Thoracic aorta (tissue), 2 donors: ENCODE results near the gene SYNGR1. TPM values are rescaled to one million over a fixed set of nuclear protein-coding genes. Genes with fewer than 3 reads are reported as not detected.

Experiments
- ATAC-seq: fragments of 150-250 bp; one replicate; pipeline ENCODE4 v1.8.0; 2017; ENCODE audit warnings: low read depth; ENCODE audit not compliant: insufficient number of reproducible peaks, low FRiP score
- DNase-seq: peaks from one replicate; pipeline ENCODE4 v3.0.0-alpha.2; 2020; ENCODE audit warnings: low spot score
- H3K27ac ChIP-seq, 2 donors: fragments of 200-600 bp; sonication (generic); 1 replicate in 1 of 2; 2 replicates in 1 of 2; pipeline ENCODE4 v1.5.1; 2016; ENCODE audit warnings: mild to moderate bottlenecking in 2 of 2, moderate library complexity in 2 of 2
- H3K27me3 ChIP-seq: fragments of 200-600 bp; sonication (generic); replicated peaks from 2 replicates; pipeline ENCODE4 v1.6.0; 2016; ENCODE audit warnings: mild to moderate bottlenecking; ENCODE audit not compliant: insufficient read depth
- H3K36me3 ChIP-seq: fragments of 200-600 bp; sonication (generic); one replicate; pipeline ENCODE4 v1.5.1; 2016
- H3K4me1 ChIP-seq, 2 donors: fragments of 200-600 bp; sonication (generic); 1 replicate in 1 of 2; 2 replicates in 1 of 2; pipeline versions ENCODE4 v1.5.1 to v1.6.0; 2016; ENCODE audit warnings: low read depth in 2 of 2, mild to moderate bottlenecking in 1 of 2; ENCODE audit not compliant: control insufficient read depth in 1 of 2
- H3K4me3 ChIP-seq: fragments of 200-600 bp; sonication (generic); 2 replicates; pipeline ENCODE4 v1.5.1; 2016; ENCODE audit warnings: mild to moderate bottlenecking
- H3K9me3 ChIP-seq: fragments of 200-600 bp; sonication (generic); 2 replicates; pipeline ENCODE4 v1.5.1; 2016
- total RNA-seq, 2 donors: library from RNA; depleted of rRNA; stranded (reverse); fragments of >200 nt; gene quantifications; one replicate each; pipeline versions ENCODE4 v1.1.0 to v1.2.3, GENCODE V29; 2016
- TF ChIP-seq, protein P1 (sequence below): fragments of 200-600 bp; sonication (generic); IDR thresholded peaks from one replicate; pipeline ENCODE4 v1.5.1; 2019; ENCODE audit warnings: antibody characterized with exemption

SYNGR1 gene
- total RNA-seq, 2 donors from 2014 or later, result 9.1 to 12.9 TPM

GRCh38 chr22:39422721-39423120 lies 72.9 kb downstream of the SYNGR1 start:
- no peaks in the 10 kb centered on the region for H3K4me1 ChIP-seq
- TF ChIP-seq, protein P1, sequence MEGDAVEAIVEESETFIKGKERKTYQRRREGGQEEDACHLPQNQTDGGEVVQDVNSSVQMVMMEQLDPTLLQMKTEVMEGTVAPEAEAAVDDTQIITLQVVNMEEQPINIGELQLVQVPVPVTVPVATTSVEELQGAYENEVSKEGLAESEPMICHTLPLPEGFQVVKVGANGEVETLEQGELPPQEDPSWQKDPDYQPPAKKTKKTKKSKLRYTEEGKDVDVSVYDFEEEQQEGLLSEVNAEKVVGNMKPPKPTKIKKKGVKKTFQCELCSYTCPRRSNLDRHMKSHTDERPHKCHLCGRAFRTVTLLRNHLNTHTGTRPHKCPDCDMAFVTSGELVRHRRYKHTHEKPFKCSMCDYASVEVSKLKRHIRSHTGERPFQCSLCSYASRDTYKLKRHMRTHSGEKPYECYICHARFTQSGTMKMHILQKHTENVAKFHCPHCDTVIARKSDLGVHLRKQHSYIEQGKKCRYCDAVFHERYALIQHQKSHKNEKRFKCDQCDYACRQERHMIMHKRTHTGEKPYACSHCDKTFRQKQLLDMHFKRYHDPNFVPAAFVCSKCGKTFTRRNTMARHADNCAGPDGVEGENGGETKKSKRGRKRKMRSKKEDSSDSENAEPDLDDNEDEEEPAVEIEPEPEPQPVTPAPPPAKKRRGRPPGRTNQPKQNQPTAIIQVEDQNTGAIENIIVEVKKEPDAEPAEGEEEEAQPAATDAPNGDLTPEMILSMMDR, result no peak
- H3K4me3 ChIP-seq, result no peak overlapping the region
- no peak for ATAC-seq
- peaks cover 66% of the 10 kb centered on the region for H3K36me3 ChIP-seq
- no peak for DNase-seq
- no peaks in the 10 kb centered on the region for H3K27me3 ChIP-seq
- H3K27ac ChIP-seq, result no peak overlapping the region
- no peaks in the 10 kb centered on the region for H3K9me3 ChIP-seq

DNA sequence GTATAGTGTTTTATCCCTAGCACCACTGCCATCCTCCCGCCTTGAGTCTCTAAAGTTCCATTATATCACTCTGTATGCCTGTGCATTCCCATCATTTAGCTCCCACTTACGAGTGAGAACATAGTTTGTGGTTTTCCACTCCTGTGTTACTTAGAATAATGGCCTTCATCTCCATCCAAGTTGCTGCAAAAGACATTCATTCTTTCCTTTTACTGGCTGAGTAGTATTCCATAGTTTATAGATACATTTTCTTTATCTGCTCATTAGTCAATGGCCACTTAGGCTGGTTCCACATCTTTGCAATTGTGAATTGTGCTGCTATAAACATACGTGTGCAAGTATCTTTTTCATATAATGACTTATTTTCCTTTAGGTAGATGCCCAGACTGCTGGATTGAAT lies 74.2 kb downstream of the SYNGR1 start:
- Histone ChIP-seq H3K4me3 (no peak overlapping the region), H3K4me1 (no peaks in the 10 kb centered on the region), H3K27me3 (no peaks in the 10 kb centered on the region), H3K27ac (no peak overlapping the region), H3K9me3 (no peaks in the 10 kb centered on the region), H3K36me3 (peaks cover 65% of the 10 kb centered on the region)
- ATAC-seq, result no peak
- TF ChIP-seq, protein P1, result no peak
- DNase-seq, result no peak

DNA sequence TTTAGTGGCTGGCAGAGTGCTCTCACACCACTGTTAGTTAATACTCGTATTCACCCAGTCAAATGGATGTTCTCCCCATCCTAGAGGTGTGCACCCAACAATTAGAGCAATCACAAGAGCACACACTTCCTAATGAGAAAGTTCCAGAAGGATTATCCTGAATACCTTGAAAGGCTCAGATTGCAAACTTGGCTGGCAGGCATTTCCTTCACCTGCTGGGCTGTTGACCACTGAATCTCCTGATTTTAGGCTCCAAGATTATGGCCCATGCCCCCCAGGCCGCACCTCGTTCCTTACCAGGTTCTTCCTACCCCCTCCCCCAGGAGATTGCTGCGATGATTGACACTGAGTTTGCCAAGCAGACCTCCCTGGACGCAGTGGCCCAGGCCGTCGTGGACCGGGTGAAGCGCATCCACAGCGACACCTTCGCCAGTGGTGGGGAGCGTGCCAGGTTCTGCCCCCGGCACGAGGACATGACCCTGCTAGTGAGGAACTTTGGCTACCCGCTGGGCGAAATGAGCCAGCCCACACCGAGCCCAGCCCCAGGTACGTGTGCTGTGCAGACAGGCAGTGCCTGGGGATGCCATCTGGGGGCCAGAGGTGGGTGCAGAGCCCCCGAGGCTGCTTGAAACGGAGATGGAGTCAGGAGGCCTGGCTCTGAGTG lies 76.7 kb downstream of the SYNGR1 start:
- Histone ChIP-seq H3K27me3 (no peaks in the 10 kb centered on the region), H3K4me3 (no peak overlapping the region)

GRCh38 chr22:39427751-39428596 lies 78.2 kb downstream of the SYNGR1 start:
- TF ChIP-seq, protein P1, result no peak
- Histone ChIP-seq H3K9me3 (no peaks in the 10 kb centered on the region), H3K4me1 (peaks cover 19 to 30% of the 10 kb centered on the region in 2 donors), H3K27me3 (no peaks in the 10 kb centered on the region), H3K4me3 (no peak overlapping the region), H3K36me3 (peaks cover 45% of the 10 kb centered on the region), H3K27ac (no peak overlapping the region)
- no peak for DNase-seq
- ATAC-seq, result no peak

More for the DNA sequence above, 76.7 kb downstream of the SYNGR1 start:
- Histone ChIP-seq H3K9me3 (no peaks in the 10 kb centered on the region), H3K27ac (no peak overlapping the region), H3K36me3 (peaks cover 54% of the 10 kb centered on the region), H3K4me1 (peaks cover 11 to 15% of the 10 kb centered on the region in 2 donors)
- DNase-seq (no peak), ATAC-seq (no peak)
- TF ChIP-seq, protein P1, result no peak

DNA sequence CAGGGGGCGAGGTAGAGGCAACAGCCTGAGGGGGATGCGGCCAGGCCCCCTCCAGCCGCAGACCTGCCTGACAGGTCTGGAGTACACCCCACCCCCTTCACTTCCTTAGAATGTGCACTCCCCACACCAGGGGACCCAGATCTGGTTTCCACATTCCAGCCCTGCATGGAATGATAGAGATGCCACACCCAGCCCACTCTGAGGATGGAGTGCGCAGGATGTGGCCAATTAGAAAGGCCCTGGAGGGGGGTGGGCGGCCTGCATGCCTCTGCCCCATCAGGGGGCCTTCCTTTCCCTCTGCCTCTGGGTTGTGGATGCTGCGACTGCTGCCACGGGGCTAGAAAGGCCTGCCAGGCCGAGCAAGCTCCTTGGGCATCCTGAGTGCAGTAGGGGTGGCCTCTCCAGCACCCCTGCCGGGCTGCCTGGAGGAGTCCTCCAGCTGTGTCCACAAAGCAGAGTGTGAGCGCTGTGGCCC lies 78.8 kb downstream of the SYNGR1 start:
- peaks cover 45% of the 10 kb centered on the region for H3K36me3 ChIP-seq
- no peaks in the 10 kb centered on the region for H3K27me3 ChIP-seq
- peaks cover 19 to 35% of the 10 kb centered on the region in 2 donors for H3K4me1 ChIP-seq
- TF ChIP-seq, protein P1, result no peak
- DNase-seq, result no peak
- H3K27ac ChIP-seq, result no peak overlapping the region
- no peak overlapping the region for H3K4me3 ChIP-seq
- ATAC-seq, result no peak
- no peaks in the 10 kb centered on the region for H3K9me3 ChIP-seq
